Measurements from ENCODE around the gene TOX2. TPM values are rescaled to one million over a fixed set of nuclear protein-coding genes. Genes with fewer than 3 reads are reported as not detected.

TOX2 gene
- total RNA-seq, 2 donors from 2014 or later = 17.5 to 42.8 TPM

- H3K27ac Mint-ChIP-seq = no peak overlapping the region
- H3K4me3 Mint-ChIP-seq = no peak overlapping the region
- ATAC-seq (replicated peaks in 1 of 2) = no peak
- H3K4me1 Mint-ChIP-seq (ENCODE audit: low read depth) = no peaks in the 10 kb centered on the region
- H3K27me3 Mint-ChIP-seq (ENCODE audit: low read depth) = peaks cover 36% of the 10 kb centered on the region
- H3K36me3 Mint-ChIP-seq (ENCODE audit: insufficient read depth in 2 of 2) = no peaks in the 10 kb centered on the region
- no peak for DNase-seq
- peaks cover 0 to 2% of the 10 kb centered on the region in 2 donors for H3K9me3 Mint-ChIP-seq
Measured at GRCh38 chr20:44098256-44098630, 183.6 kb downstream of the TOX2 start.

- DNase-seq (no peak), ATAC-seq (replicated peaks in 1 of 2) (no peak)
- Mint-ChIP-seq H3K9me3 (peaks cover 0 to 2% of the 10 kb centered on the region in 2 donors), H3K4me1 (ENCODE audit: low read depth) (no peaks in the 10 kb centered on the region), H3K36me3 (ENCODE audit: insufficient read depth in 2 of 2) (no peaks in the 10 kb centered on the region), H3K27me3 (ENCODE audit: low read depth) (peaks cover 36% of the 10 kb centered on the region), H3K27ac (no peak overlapping the region), H3K4me3 (no peak overlapping the region)
Measured at GRCh38 chr20:44098657-44099056, 184.0 kb downstream of the TOX2 start.

- no peak overlapping the region for H3K27ac Mint-ChIP-seq
- no peak overlapping the region for H3K4me3 Mint-ChIP-seq
- no peak for ATAC-seq (replicated peaks in 1 of 2)
- H3K27me3 Mint-ChIP-seq (ENCODE audit: low read depth) = peaks cover 43% of the 10 kb centered on the region
- H3K4me1 Mint-ChIP-seq (ENCODE audit: low read depth) = no peaks in the 10 kb centered on the region
- DNase-seq = no peak
- H3K9me3 Mint-ChIP-seq = peaks cover 0 to 2% of the 10 kb centered on the region in 2 donors
- H3K36me3 Mint-ChIP-seq (ENCODE audit: insufficient read depth in 2 of 2) = no peaks in the 10 kb centered on the region
Measured at GRCh38 chr20:44099832-44100231, 185.2 kb downstream of the TOX2 start.

- Mint-ChIP-seq H3K9me3 (peaks cover 7 to 8% of the 10 kb centered on the region in 2 donors), H3K4me3 (no peak overlapping the region), H3K36me3 (ENCODE audit: insufficient read depth in 2 of 2) (peaks cover 3% of the 10 kb centered on the region in 2 donors), H3K27ac (no peak overlapping the region), H3K27me3 (ENCODE audit: low read depth) (peaks cover 70% of the 10 kb centered on the region), H3K4me1 (ENCODE audit: low read depth) (no peaks in the 10 kb centered on the region)
- DNase-seq (no peak), ATAC-seq (replicated peaks in 1 of 2) (no peak)
Measured at GRCh38 chr20:44102582-44102981, 187.9 kb downstream of the TOX2 start.

- H3K27me3 Mint-ChIP-seq (ENCODE audit: low read depth) = peaks cover 71% of the 10 kb centered on the region
- no peaks in the 10 kb centered on the region for H3K4me1 Mint-ChIP-seq (ENCODE audit: low read depth)
- no peak overlapping the region for H3K4me3 Mint-ChIP-seq
- ATAC-seq (replicated peaks in 1 of 2) (no peak), DNase-seq (no peak)
- H3K9me3 Mint-ChIP-seq = peaks cover 8 to 10% of the 10 kb centered on the region in 2 donors
- peaks cover 3% of the 10 kb centered on the region in 2 donors for H3K36me3 Mint-ChIP-seq (ENCODE audit: insufficient read depth in 2 of 2)
- no peak overlapping the region for H3K27ac Mint-ChIP-seq
Measured at GRCh38 chr20:44104798-44105517, 190.3 kb downstream of the TOX2 start.

- no peak overlapping the region for H3K27ac Mint-ChIP-seq
- no peak for ATAC-seq (replicated peaks in 1 of 2)
- peaks cover 57% of the 10 kb centered on the region for H3K27me3 Mint-ChIP-seq (ENCODE audit: low read depth)
- no peaks in the 10 kb centered on the region for H3K4me1 Mint-ChIP-seq (ENCODE audit: low read depth)
- peaks cover 8 to 10% of the 10 kb centered on the region in 2 donors for H3K9me3 Mint-ChIP-seq
- no peak for DNase-seq
- H3K36me3 Mint-ChIP-seq (ENCODE audit: insufficient read depth in 2 of 2) = peaks cover 3% of the 10 kb centered on the region in 2 donors
- H3K4me3 Mint-ChIP-seq = no peak overlapping the region
Measured at GRCh38 chr20:44106615-44107014, 192.0 kb downstream of the TOX2 start.

- Mint-ChIP-seq H3K4me3 (no peak overlapping the region), H3K27me3 (ENCODE audit: low read depth) (peaks cover 36% of the 10 kb centered on the region), H3K9me3 (peaks cover 6 to 10% of the 10 kb centered on the region in 2 donors), H3K36me3 (ENCODE audit: insufficient read depth in 2 of 2) (peaks cover 3% of the 10 kb centered on the region in 2 donors), H3K27ac (no peak overlapping the region), H3K4me1 (ENCODE audit: low read depth) (no peaks in the 10 kb centered on the region)
- DNase-seq (no peak), ATAC-seq (replicated peaks in 1 of 2) (no peak)
Measured at GRCh38 chr20:44109951-44110361, 195.3 kb downstream of the TOX2 start.

- Mint-ChIP-seq H3K9me3 (peaks cover 6 to 10% of the 10 kb centered on the region in 2 donors), H3K27ac (no peak overlapping the region), H3K4me3 (no peak overlapping the region), H3K4me1 (ENCODE audit: low read depth) (no peaks in the 10 kb centered on the region), H3K36me3 (ENCODE audit: insufficient read depth in 2 of 2) (peaks cover 3% of the 10 kb centered on the region in 2 donors), H3K27me3 (ENCODE audit: low read depth) (peaks cover 32% of the 10 kb centered on the region)
- DNase-seq = no peak
- no peak for ATAC-seq (replicated peaks in 1 of 2)
Measured at GRCh38 chr20:44110816-44111568, 196.3 kb downstream of the TOX2 start.

- peaks cover 30% of the 10 kb centered on the region for H3K27me3 Mint-ChIP-seq (ENCODE audit: low read depth)
- peaks cover 6% of the 10 kb centered on the region for H3K4me1 Mint-ChIP-seq (ENCODE audit: low read depth)
- no peak overlapping the region for H3K27ac Mint-ChIP-seq
- DNase-seq (no peak), ATAC-seq (replicated peaks in 1 of 2) (no peak)
- peaks cover 5 to 10% of the 10 kb centered on the region in 2 donors for H3K9me3 Mint-ChIP-seq
- peaks cover 3% of the 10 kb centered on the region in 2 donors for H3K36me3 Mint-ChIP-seq (ENCODE audit: insufficient read depth in 2 of 2)
- H3K4me3 Mint-ChIP-seq = no peak overlapping the region
Measured at GRCh38 chr20:44111712-44112335, 197.2 kb downstream of the TOX2 start.

- ATAC-seq (replicated peaks in 1 of 2) (no peak), DNase-seq (no peak)
- Mint-ChIP-seq H3K4me1 (ENCODE audit: low read depth) (peaks cover 6% of the 10 kb centered on the region), H3K4me3 (no peak overlapping the region), H3K36me3 (ENCODE audit: insufficient read depth in 2 of 2) (peaks cover 1% of the 10 kb centered on the region in 2 donors), H3K9me3 (peaks cover 2 to 5% of the 10 kb centered on the region in 2 donors), H3K27ac (no peak overlapping the region), H3K27me3 (ENCODE audit: low read depth) (peaks cover 28% of the 10 kb centered on the region)
Measured at GRCh38 chr20:44112456-44112855, 197.8 kb downstream of the TOX2 start.

GRCh38 chr20:44112889-44113617 is 198.4 kb downstream of the TOX2 start:
- peaks cover 0 to 3% of the 10 kb centered on the region in 2 donors for H3K9me3 Mint-ChIP-seq
- no peak for DNase-seq
- peaks cover 6% of the 10 kb centered on the region for H3K4me1 Mint-ChIP-seq (ENCODE audit: low read depth)
- ATAC-seq (replicated peaks in 1 of 2) = no peak
- H3K36me3 Mint-ChIP-seq (ENCODE audit: insufficient read depth in 2 of 2) = no peaks in the 10 kb centered on the region
- H3K27me3 Mint-ChIP-seq (ENCODE audit: low read depth) = peaks cover 29% of the 10 kb centered on the region
- no peak overlapping the region for H3K27ac Mint-ChIP-seq
- H3K4me3 Mint-ChIP-seq = no peak overlapping the region

- DNase-seq (no peak), ATAC-seq (replicated peaks in 1 of 2) (no peak)
- Mint-ChIP-seq H3K27me3 (ENCODE audit: low read depth) (peaks cover 32% of the 10 kb centered on the region), H3K36me3 (ENCODE audit: insufficient read depth in 2 of 2) (no peaks in the 10 kb centered on the region), H3K27ac (no peak overlapping the region), H3K4me3 (no peak overlapping the region), H3K4me1 (ENCODE audit: low read depth) (peaks cover 6% of the 10 kb centered on the region), H3K9me3 (no peaks in the 10 kb centered on the region)
Measured at GRCh38 chr20:44113618-44114376, 199.1 kb downstream of the TOX2 start.

Measured in activated T-cell treated with anti-CD3 and anti-CD28 coated beads, Interleukin-2, amount 50 U/mL, for 72 hours (primary cell).